ENCODE data around the gene GRIPAP1.

GRCh38 chrX:48966796-48967579 lies 35.1 kb downstream of the GRIPAP1 start:
- TF ChIP-seq ESRRG (CRISPR knock-in tag; IDR thresholded peaks at IDR 0.05) (no peak), TCF4 (CRISPR knock-in tag; IDR thresholded peaks at IDR 0.05; ENCODE audit: borderline replicate concordance) (no peak), PATZ1 (CRISPR knock-in tag; IDR thresholded peaks at IDR 0.05; ENCODE audit: borderline replicate concordance) (no peak)
